ENCODE measurements around the gene TBCB. TPM values are rescaled to one million over a fixed set of nuclear protein-coding genes. Genes with fewer than 3 reads are reported as not detected.
A peak's percentile ranks its signal among the peaks of the same experiment; 100 is the strongest.

TBCB gene
- total RNA-seq, 5 donors from 2014 or later (not counting 1 experiment from before 2014, with no cell fraction given) = 111 to 179 (median 150) TPM

GRCh38 chr19:36114721-36115452 is 381 bp upstream of the TBCB start, which contains the start of gene POLR2I:
Gene POLR2I (minus strand): TSS chr19:36114875. CDS start chr19:36114856, 19 bp downstream.
- Mint-ChIP-seq H3K4me1 (peaks cover 45 to 48% (median 48%) of the 10 kb centered on the region in 3 donors), H3K9me3 (no peaks in the 10 kb centered on the region), H3K27me3 (no peaks in the 10 kb centered on the region), H3K36me3 (peaks cover 31% of the 10 kb centered on the region), H3K4me3 (peak within 1 kb of the TSS; percentile 87 to 94 (median 90)), H3K27ac (peak within 1 kb of the TSS; percentile 96 to 97)
- ATAC-seq (replicated peaks in 1 of 4) (peak; percentile 87 to 89 (median 88)), DNase-seq (peak; percentile 96 to 100 (median 99))
- Histone ChIP-seq H3K4me1 (ENCODE audit: control insufficient read depth in 1 of 2, extremely low read depth in 1 of 2, insufficient read depth in 2 of 2, low read length in 2 of 2) (peaks cover 5 to 40% of the 10 kb centered on the region in 2 experiments), H3K36me3 (ENCODE audit: control insufficient read depth in 2 of 2, extremely low read depth in 1 of 2, insufficient read depth in 1 of 2, low read length in 1 of 2) (peaks cover 4 to 42% of the 10 kb centered on the region in 2 donors), H3K27ac (ENCODE audit: low read length) (peak within 1 kb of the TSS; percentile 68), H3K4me3 (ENCODE audit: control insufficient read depth in 1 of 2, extremely low read depth in 1 of 2, low read length in 1 of 2) (peak within 1 kb of the TSS; percentile 61 to 94), H3K9me3 (no peaks in the 10 kb centered on the region), H3K27me3 (replicated peaks in 1 of 2; ENCODE audit: control insufficient read depth in 2 of 2, extremely low read depth in 1 of 2, insufficient read depth in 2 of 2, low read length in 1 of 2) (no peaks in the 10 kb centered on the region)
- ChIA-PET POLR2A (interaction anchor here (0.6 to 0.9 kb wide), 4 partner anchors 100 to 1108 kb away, joined by 3 to 9 read pairs (median 4); partner anchors contain the start of genes ZNF146 (in 1 of the 2) and ZNF565 (in 1 of the 2)), CTCF (interaction anchor here in 1 of 2 donors (0.5 to 1.8 kb wide), 6 partner anchors 12 to 1666 kb away, joined by 3 to 7 read pairs (median 3); no protein-coding TSS in a partner anchor)
- under 1% methylated on average over 54 of the region's 60 CpGs for WGBS (ENCODE audit: insufficient coverage)

- Mint-ChIP-seq H3K36me3 (peaks cover 35% of the 10 kb centered on the region), H3K27me3 (no peaks in the 10 kb centered on the region), H3K27ac (peak overlapping the region; percentile 96 to 97), H3K4me1 (peaks cover 50 to 52% (median 50%) of the 10 kb centered on the region in 3 donors), H3K4me3 (peak overlapping the region; percentile 87 to 94 (median 90)), H3K9me3 (no peaks in the 10 kb centered on the region)
- peaks cover 5 to 47% of the 10 kb centered on the region in 2 experiments for H3K4me1 ChIP-seq (ENCODE audit: control insufficient read depth in 1 of 2, extremely low read depth in 1 of 2, insufficient read depth in 2 of 2, low read length in 2 of 2)
- no peaks in the 10 kb centered on the region for H3K27me3 ChIP-seq (replicated peaks in 1 of 2; ENCODE audit: control insufficient read depth in 2 of 2, extremely low read depth in 1 of 2, insufficient read depth in 2 of 2, low read length in 1 of 2)
- no peaks in the 10 kb centered on the region for H3K9me3 ChIP-seq
- peak overlapping the region; percentile 68 for H3K27ac ChIP-seq (ENCODE audit: low read length)
- WGBS (ENCODE audit: insufficient coverage) = 71% methylated on average over 1 of the region's 1 CpG
- CTCF ChIA-PET = interaction anchor here in 1 of 2 donors (1.8 kb wide), 1 partner anchor 11 kb away, joined by 7 read pairs; no protein-coding TSS in a partner anchor
- DNase-seq (no peak), ATAC-seq (replicated peaks in 1 of 4) (no peak)
- peak overlapping the region; percentile 60 to 61 for H3K4me3 ChIP-seq (ENCODE audit: control insufficient read depth in 1 of 2, extremely low read depth in 1 of 2, low read length in 1 of 2)
- peaks cover 6 to 47% of the 10 kb centered on the region in 2 donors for H3K36me3 ChIP-seq (ENCODE audit: control insufficient read depth in 2 of 2, extremely low read depth in 1 of 2, insufficient read depth in 1 of 2, low read length in 1 of 2)
- POLR2A ChIA-PET = no interaction called here
Observed at GRCh38 chr19:36116344-36116637, 1.0 kb downstream of the TBCB start.

GRCh38 chr19:36120092-36120983 is 5.1 kb downstream of the TBCB start:
- Histone ChIP-seq H3K27ac (ENCODE audit: low read length) (no peak overlapping the region), H3K4me3 (ENCODE audit: control insufficient read depth in 1 of 2, extremely low read depth in 1 of 2, low read length in 1 of 2) (no peak overlapping the region), H3K4me1 (ENCODE audit: control insufficient read depth in 1 of 2, extremely low read depth in 1 of 2, insufficient read depth in 2 of 2, low read length in 2 of 2) (peaks cover 0 to 23% of the 10 kb centered on the region in 2 experiments), H3K9me3 (no peaks in the 10 kb centered on the region), H3K36me3 (ENCODE audit: control insufficient read depth in 2 of 2, extremely low read depth in 1 of 2, insufficient read depth in 1 of 2, low read length in 1 of 2) (peaks cover 10 to 49% of the 10 kb centered on the region in 2 donors), H3K27me3 (replicated peaks in 1 of 2; ENCODE audit: control insufficient read depth in 2 of 2, extremely low read depth in 1 of 2, insufficient read depth in 2 of 2, low read length in 1 of 2) (no peaks in the 10 kb centered on the region)
- no peak for ATAC-seq (replicated peaks in 1 of 4)
- ChIA-PET POLR2A (no interaction called here), CTCF (interaction anchor here in 1 of 2 donors (0.6 kb wide), 1 partner anchor 11 kb away, joined by 3 read pairs; no protein-coding TSS in a partner anchor)
- H3K9me3 Mint-ChIP-seq = no peaks in the 10 kb centered on the region
- H3K4me1 Mint-ChIP-seq = peaks cover 23 to 28% (median 26%) of the 10 kb centered on the region in 3 donors
- no peak overlapping the region for H3K4me3 Mint-ChIP-seq
- no peaks in the 10 kb centered on the region for H3K27me3 Mint-ChIP-seq
- no peak for DNase-seq
- peaks cover 39% of the 10 kb centered on the region for H3K36me3 Mint-ChIP-seq
- peak overlapping the region in 1 of 2 donors; percentile 14 for H3K27ac Mint-ChIP-seq
- 96% methylated on average over 22 of the region's 26 CpGs for WGBS (ENCODE audit: insufficient coverage)

- DNase-seq = no peak
- Mint-ChIP-seq H3K36me3 (peaks cover 45% of the 10 kb centered on the region), H3K9me3 (no peaks in the 10 kb centered on the region), H3K4me3 (no peak overlapping the region), H3K27me3 (no peaks in the 10 kb centered on the region), H3K4me1 (peaks cover 21 to 24% (median 24%) of the 10 kb centered on the region in 3 donors), H3K27ac (no peak overlapping the region)
- no peaks in the 10 kb centered on the region for H3K27me3 ChIP-seq (replicated peaks in 1 of 2; ENCODE audit: control insufficient read depth in 2 of 2, extremely low read depth in 1 of 2, insufficient read depth in 2 of 2, low read length in 1 of 2)
- no peak for ATAC-seq (replicated peaks in 1 of 4)
- H3K4me1 ChIP-seq (ENCODE audit: control insufficient read depth in 1 of 2, extremely low read depth in 1 of 2, insufficient read depth in 2 of 2, low read length in 2 of 2) = peaks cover 0 to 20% of the 10 kb centered on the region in 2 experiments
- ChIA-PET CTCF (interaction anchor here in 1 of 2 donors (0.5 kb wide), 1 partner anchor 373 kb away, joined by 5 read pairs; no protein-coding TSS in a partner anchor), POLR2A (no interaction called here)
- H3K9me3 ChIP-seq = no peaks in the 10 kb centered on the region
- no peak overlapping the region for H3K4me3 ChIP-seq (ENCODE audit: control insufficient read depth in 1 of 2, extremely low read depth in 1 of 2, low read length in 1 of 2)
- H3K36me3 ChIP-seq (ENCODE audit: control insufficient read depth in 2 of 2, extremely low read depth in 1 of 2, insufficient read depth in 1 of 2, low read length in 1 of 2) = peaks cover 15 to 55% of the 10 kb centered on the region in 2 donors
- no peak overlapping the region for H3K27ac ChIP-seq (ENCODE audit: low read length)
- 97% methylated on average over 14 of the region's 18 CpGs for WGBS (ENCODE audit: insufficient coverage)
Observed at GRCh38 chr19:36120984-36121358, 5.7 kb downstream of the TBCB start.

- DNase-seq (no peak), ATAC-seq (replicated peaks in 1 of 4) (peak in 1 of 4 experiments; percentile 16)
- Mint-ChIP-seq H3K4me1 (peaks cover 14 to 19% (median 18%) of the 10 kb centered on the region in 3 donors), H3K9me3 (no peaks in the 10 kb centered on the region), H3K27me3 (no peaks in the 10 kb centered on the region), H3K36me3 (peaks cover 46% of the 10 kb centered on the region), H3K27ac (no peak overlapping the region), H3K4me3 (no peak overlapping the region)
- Histone ChIP-seq H3K27ac (ENCODE audit: low read length) (no peak overlapping the region), H3K4me1 (ENCODE audit: control insufficient read depth in 1 of 2, extremely low read depth in 1 of 2, insufficient read depth in 2 of 2, low read length in 2 of 2) (peaks cover 0 to 13% of the 10 kb centered on the region in 2 experiments), H3K4me3 (ENCODE audit: control insufficient read depth in 1 of 2, extremely low read depth in 1 of 2, low read length in 1 of 2) (no peak overlapping the region), H3K27me3 (replicated peaks in 1 of 2; ENCODE audit: control insufficient read depth in 2 of 2, extremely low read depth in 1 of 2, insufficient read depth in 2 of 2, low read length in 1 of 2) (no peaks in the 10 kb centered on the region), H3K36me3 (ENCODE audit: control insufficient read depth in 2 of 2, extremely low read depth in 1 of 2, insufficient read depth in 1 of 2, low read length in 1 of 2) (peaks cover 15 to 56% of the 10 kb centered on the region in 2 donors), H3K9me3 (no peaks in the 10 kb centered on the region)
- 97% methylated on average over 49 of the region's 49 CpGs for WGBS (ENCODE audit: insufficient coverage)
- ChIA-PET CTCF (interaction anchor here in 1 of 2 donors (0.5 kb wide), 1 partner anchor 373 kb away, joined by 5 read pairs; no protein-coding TSS in a partner anchor), POLR2A (no interaction called here)
Observed at GRCh38 chr19:36121486-36122124, 6.3 kb downstream of the TBCB start.
